ENCODE results near the gene LAGE3. TPM values are rescaled to one million over a fixed set of nuclear protein-coding genes. Genes with fewer than 3 reads are reported as not detected.

LAGE3 gene
- total RNA-seq, 1 donor from 2014 or later: 27.9 TPM

GRCh38 chrX:154458954-154459778, 19.9 kb downstream of the LAGE3 start:
- no peak for TF ChIP-seq CTCF (IDR thresholded peaks at IDR 0.05; ENCODE audit: insufficient read depth, low read length, poor library complexity, severe bottlenecking)
- H3K27me3 ChIP-seq (ENCODE audit: control insufficient read depth, insufficient read depth, low read length): no peaks in the 10 kb centered on the region
- no peak for DNase-seq (ENCODE audit: low read depth)
- H3K36me3 ChIP-seq (ENCODE audit: control insufficient read depth, insufficient read depth, low read length): no peaks in the 10 kb centered on the region
- peak overlapping the region; percentile 70 for H3K4me3 ChIP-seq (ENCODE audit: low read depth, low read length)

- Histone ChIP-seq H3K4me3 (ENCODE audit: low read depth, low read length) (peak within 1 kb of the TSS; percentile 70), H3K27me3 (ENCODE audit: control insufficient read depth, insufficient read depth, low read length) (no peaks in the 10 kb centered on the region), H3K36me3 (ENCODE audit: control insufficient read depth, insufficient read depth, low read length) (no peaks in the 10 kb centered on the region)
- TF ChIP-seq CTCF (IDR thresholded peaks at IDR 0.05; ENCODE audit: insufficient read depth, low read length, poor library complexity, severe bottlenecking): no peak
- no peak for DNase-seq (ENCODE audit: low read depth)
These were observed 20.7 kb downstream of the LAGE3 start, which contains the start of gene PLXNA3 for GRCh38 chrX:154458116-154458953. Gene PLXNA3, plus strand, starts transcription at chrX:154458281. Its CDS starts 1,903 bp downstream, at chrX:154460184.

- Histone ChIP-seq H3K27me3 (ENCODE audit: control insufficient read depth, insufficient read depth, low read length) (no peaks in the 10 kb centered on the region), H3K4me3 (ENCODE audit: low read depth, low read length) (peak overlapping the region; percentile 70), H3K36me3 (ENCODE audit: control insufficient read depth, insufficient read depth, low read length) (no peaks in the 10 kb centered on the region)
- TF ChIP-seq CTCF (IDR thresholded peaks at IDR 0.05; ENCODE audit: insufficient read depth, low read length, poor library complexity, severe bottlenecking): no peak
- DNase-seq (ENCODE audit: low read depth): no peak
These were observed 21.5 kb downstream of the LAGE3 start for GRCh38 chrX:154457491-154458115.

- H3K4me3 ChIP-seq (ENCODE audit: low read depth, low read length): no peak overlapping the region
- H3K27me3 ChIP-seq (ENCODE audit: control insufficient read depth, insufficient read depth, low read length): no peaks in the 10 kb centered on the region
- no peak for TF ChIP-seq CTCF (IDR thresholded peaks at IDR 0.05; ENCODE audit: insufficient read depth, low read length, poor library complexity, severe bottlenecking)
- no peaks in the 10 kb centered on the region for H3K36me3 ChIP-seq (ENCODE audit: control insufficient read depth, insufficient read depth, low read length)
- DNase-seq (ENCODE audit: low read depth): no peak
These were observed 26.3 kb downstream of the LAGE3 start for GRCh38 chrX:154452823-154453222.

- Histone ChIP-seq H3K27me3 (ENCODE audit: control insufficient read depth, insufficient read depth, low read length) (no peaks in the 10 kb centered on the region), H3K4me3 (ENCODE audit: low read depth, low read length) (no peak overlapping the region), H3K36me3 (ENCODE audit: control insufficient read depth, insufficient read depth, low read length) (no peaks in the 10 kb centered on the region)
- no peak for TF ChIP-seq CTCF (IDR thresholded peaks at IDR 0.05; ENCODE audit: insufficient read depth, low read length, poor library complexity, severe bottlenecking)
- DNase-seq (ENCODE audit: low read depth): no peak
These were observed 28.8 kb downstream of the LAGE3 start for GRCh38 chrX:154450312-154450711.

Measured in kidney epithelial cell (primary cell).